Activated naive CD4-positive, alpha-beta T cell treated with Interleukin-2 at 50 U/mL for 16 hours (primary cell): ENCODE measurements around the gene R3HDM2.

ENCODE experiments used
- DNase-seq: peaks from one replicate; pipeline ENCODE4 v3.0.0-alpha.2; 2020

Gene R3HDM2

DNA sequence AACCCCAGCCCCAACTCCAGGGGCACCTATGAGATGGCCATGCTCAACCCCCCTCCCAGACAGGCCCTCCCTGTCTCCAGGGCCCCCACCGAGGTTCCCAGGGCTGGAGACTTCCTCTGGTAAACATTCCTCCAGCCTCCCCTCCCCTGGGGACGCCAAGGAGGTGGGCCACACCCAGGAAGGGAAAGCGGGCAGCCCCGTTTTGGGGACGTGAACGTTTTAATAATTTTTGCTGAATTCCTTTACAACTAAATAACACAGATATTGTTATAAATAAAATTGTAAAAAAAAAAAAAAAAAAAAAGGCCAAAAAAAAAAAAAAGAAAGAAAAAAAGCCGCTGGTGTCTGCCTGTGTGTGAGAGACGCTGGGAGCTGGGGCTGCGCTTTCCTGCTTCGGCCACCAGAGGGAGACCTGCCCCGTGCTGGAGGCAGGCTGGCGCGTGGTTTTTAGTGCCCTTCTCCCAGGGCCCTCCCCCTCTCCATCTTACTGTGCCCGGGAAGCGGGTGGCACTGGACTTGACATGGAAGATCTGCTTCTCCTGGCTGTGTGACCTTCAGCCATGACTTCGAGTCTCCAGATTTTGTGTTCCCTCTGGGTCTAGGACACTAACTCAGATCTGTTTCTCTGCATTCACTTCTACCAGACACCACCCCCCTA, 217.7 kb downstream of the R3HDM2 start:
- DNase-seq, result peak; percentile 86

DNA sequence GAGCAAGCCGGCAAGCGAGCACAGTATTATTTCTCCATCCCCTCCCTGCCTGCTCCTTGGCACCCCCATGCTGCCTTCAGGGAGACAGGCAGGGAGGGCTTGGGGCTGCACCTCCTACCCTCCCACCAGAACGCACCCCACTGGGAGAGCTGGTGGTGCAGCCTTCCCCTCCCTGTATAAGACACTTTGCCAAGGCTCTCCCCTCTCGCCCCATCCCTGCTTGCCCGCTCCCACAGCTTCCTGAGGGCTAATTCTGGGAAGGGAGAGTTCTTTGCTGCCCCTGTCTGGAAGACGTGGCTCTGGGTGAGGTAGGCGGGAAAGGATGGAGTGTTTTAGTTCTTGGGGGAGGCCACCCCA, 218.2 kb downstream of the R3HDM2 start:
- DNase-seq, result no peak

DNA sequence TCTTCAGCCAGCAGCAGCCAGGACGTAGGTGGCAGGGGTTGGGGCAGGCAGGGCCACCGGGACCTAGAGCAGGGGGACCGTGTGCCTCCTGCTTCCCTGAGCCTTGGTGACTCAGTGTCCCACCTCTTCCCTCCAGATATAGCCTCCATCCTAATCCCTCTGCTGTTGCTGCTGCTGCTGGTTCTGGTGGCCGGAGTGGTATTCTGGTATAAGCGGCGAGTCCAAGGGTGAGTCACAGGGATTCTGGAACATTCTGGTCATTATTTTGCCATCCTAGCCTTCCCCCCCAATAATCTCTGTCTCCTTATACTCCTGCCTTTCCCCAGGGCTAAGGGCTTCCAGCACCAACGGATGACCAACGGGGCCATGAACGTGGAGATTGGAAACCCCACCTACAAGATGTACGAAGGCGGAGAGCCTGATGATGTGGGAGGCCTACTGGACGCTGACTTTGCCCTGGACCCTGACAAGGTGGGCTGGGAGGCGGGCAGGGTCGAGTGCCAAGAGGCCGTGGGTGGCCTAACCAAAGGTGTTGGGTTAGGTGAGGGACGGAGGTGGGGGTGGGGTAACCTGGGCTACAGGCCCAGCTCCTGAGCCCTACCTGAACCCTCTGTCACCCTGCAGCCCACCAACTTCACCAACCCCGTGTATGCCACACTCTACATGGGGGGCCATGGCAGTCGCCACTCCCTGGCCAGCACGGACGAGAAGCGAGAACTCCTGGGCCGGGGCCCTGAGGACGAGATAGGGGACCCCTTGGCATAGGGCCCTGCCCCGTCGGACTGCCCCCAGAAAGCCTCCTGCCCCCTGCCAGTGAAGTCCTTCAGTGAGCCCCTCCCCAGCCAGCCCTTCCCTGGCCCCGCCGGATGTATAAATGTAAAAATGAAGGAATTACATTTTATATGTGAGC, 218.8 kb downstream of the R3HDM2 start:
- DNase-seq, result no peak

DNA sequence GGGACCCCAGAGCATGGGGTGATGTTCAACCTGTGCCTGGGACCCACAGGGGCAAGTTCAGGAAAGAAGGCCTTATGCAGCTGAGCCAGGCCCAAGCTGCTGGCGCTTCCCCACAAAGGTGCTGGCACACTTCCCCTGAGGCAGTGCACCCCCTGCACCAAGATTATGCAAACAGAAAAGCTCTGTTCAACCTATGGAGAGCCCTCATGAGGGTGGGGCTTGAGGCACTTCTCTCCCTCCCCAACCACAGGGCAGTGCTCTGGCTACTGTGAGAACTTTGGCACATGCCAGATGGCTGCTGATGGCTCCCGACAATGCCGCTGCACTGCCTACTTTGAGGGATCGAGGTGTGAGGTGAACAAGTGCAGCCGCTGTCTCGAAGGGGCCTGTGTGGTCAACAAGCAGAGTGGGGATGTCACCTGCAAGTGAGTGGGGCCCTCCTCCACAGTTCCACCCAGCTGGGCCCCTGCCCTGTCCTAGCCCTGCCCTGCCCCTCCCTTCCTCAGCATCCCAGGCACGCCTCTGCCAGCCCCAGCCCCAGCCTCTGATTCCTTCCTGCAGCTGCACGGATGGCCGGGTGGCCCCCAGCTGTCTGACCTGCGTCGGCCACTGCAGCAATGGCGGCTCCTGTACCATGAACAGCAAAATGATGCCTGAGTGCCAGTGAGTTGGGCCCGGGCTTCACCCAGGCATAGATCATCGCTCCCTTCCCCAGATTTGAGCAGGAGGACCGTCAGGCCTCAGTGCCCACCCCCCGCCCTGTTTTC, 219.7 kb downstream of the R3HDM2 start:
- no peak for DNase-seq

DNA sequence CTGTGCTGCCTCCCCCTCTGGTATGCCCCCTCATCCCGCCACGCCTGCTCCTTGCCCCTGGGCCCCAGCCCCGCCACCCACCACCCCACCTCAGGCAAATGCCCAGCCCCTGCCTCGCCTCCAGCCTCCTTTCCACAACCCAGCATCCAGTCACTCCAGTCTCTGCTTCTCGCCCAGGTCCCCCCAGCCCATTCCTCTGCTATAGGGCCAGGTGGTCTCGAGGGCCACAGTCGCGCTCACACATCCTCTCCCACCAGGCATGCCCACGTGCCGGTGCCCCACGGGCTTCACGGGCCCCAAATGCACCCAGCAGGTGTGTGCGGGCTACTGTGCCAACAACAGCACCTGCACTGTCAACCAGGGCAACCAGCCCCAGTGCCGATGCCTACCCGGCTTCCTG, 220.4 kb downstream of the R3HDM2 start:
- DNase-seq, result no peak

DNA sequence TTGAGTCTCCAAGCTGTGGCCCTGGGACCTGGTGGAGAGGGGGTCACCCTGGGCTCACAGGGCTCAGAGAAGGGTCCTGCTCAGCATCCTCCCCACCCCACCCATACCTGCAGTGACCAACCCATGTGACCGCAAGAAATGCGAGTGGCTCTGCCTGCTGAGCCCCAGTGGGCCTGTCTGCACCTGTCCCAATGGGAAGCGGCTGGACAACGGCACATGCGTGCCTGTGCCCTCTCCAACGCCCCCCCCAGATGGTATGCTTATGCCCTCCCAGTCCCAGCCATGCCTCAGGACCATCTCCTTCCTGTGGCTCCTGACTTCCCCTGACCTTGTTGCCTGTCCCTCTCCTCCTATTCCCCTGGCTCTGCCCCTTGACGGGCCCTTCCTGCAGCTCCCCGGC, 220.9 kb downstream of the R3HDM2 start:
- DNase-seq, result no peak

DNA sequence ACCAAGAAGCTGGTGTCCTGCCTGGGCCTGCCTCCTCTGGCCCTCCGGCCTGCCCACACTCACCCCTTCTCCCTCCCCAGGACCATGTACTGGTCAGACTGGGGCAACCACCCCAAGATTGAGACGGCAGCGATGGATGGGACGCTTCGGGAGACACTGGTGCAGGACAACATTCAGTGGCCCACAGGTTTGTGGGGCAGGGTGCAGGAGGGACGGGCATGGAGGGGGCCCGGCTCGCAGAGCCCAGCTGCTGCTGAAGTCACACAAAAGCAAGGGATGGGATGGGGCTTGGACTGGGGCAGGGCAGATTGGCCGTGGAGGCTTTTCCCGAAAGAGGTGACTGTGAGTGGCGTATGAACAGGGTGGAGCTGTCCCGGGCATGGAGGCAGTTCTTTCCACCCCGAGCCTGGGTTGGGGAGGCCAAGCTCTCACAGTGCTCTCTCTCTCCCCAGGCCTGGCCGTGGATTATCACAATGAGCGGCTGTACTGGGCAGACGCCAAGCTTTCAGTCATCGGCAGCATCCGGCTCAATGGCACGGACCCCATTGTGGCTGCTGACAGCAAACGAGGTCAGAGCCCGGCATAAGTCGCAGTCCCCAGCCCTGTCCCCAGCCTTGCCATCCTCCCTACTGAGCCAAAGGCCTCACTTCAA, 222.1 kb downstream of the R3HDM2 start:
- no peak for DNase-seq

DNA sequence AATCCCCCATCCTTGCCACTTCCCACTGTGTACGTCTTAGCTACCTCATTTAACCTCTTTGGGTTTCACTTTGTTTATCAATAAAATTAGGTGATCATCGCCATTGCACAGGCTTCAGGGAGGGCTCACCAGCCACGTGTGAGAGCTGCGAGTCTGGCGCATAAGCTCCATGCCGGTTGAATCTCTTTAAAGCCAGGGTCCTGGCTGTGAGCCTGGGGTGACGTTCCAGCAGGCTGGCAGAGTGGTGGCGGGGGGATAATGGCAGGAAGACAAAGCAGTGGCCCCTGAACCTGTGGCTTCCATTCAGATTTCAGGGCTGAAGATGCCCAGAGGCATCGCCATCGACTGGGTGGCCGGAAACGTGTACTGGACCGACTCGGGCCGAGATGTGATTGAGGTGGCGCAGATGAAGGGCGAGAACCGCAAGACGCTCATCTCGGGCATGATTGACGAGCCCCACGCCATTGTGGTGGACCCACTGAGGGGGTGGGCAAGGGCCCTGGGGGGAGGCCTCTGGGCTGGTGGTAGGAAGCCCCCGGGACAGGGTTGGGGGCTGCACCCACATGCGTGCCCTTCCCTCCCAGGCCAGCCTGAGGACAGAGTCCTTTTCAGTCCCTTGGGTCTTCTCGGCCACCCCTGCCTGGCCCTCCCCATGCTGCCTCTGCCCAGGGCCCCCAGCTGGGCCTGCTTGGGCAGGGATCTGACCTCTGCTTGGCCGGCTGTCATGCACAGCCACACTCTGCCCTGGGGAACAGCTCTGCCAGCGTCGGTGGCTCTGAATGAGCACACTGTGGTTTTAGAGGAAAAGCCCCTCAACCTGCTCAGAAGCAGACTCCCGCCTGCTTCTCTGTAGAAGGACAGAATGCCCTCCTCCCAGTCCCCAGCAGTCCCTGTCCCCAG, 222.9 kb downstream of the R3HDM2 start:
- no peak for DNase-seq

DNA sequence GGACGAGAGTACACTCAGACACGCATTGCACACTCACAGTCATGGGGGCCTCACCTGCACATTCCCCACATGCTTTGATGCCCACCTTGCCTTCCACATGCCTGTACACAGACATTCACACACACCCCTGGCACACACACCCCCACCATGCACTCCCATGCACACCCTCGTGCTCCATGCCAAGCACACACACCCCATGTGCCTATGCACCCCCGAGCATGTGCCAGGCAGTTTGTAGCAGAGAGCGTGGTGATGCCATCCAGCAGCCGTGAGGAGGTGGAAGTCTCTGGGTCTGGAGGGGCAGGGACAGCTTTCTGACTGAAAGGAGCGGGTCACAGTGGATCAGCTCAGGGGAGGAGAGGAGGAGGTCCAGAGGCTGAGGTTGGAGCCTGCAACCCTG, 224.9 kb downstream of the R3HDM2 start:
- DNase-seq, result no peak

DNA sequence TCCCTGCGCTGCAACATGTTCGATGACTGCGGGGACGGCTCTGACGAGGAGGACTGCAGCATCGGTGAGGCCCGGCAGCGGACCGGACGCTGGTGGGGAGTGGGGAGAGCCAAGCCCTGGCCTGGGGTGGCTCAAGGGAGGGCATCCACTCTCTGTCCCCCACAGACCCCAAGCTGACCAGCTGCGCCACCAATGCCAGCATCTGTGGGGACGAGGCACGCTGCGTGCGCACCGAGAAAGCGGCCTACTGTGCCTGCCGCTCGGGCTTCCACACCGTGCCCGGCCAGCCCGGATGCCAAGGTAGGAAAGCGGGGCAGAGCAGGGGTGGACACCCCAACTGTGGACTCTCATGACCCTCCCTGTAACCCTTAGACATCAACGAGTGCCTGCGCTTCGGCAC, 225.7 kb downstream of the R3HDM2 start:
- no peak for DNase-seq

DNA sequence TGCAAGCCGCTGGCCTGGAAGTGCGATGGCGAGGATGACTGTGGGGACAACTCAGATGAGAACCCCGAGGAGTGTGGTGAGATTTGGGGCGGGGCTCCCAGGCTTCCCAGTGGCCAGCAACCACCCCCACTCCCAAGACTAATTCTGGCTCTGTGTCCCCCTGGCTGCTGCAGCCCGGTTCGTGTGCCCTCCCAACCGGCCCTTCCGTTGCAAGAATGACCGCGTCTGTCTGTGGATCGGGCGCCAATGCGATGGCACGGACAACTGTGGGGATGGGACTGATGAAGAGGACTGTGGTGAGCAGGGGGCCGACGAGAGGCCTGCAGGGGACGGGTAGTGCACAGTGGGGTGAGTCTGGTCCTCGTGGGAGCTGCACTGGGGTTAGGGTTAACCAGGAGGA, 226.4 kb downstream of the R3HDM2 start:
- DNase-seq, result no peak

DNA sequence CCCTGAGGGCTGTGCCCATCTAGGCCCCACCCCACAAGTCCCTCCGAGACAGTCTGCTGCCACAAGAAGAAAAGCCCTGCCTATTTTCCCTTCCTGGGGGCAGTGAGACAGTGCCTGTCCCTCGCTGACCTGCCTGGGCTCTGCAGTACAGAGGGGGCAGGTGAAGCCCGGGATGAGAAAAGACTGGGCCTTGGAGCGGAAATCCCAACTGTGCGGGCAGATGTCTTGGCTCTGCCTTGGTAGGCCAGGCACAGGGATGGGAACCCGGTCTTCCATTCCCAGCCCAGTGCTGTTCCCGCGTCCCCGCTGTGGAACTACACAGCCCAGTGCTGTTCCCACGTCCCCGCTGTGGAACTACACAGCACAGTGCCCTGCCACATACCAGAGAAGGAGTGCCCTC, 227.1 kb downstream of the R3HDM2 start:
- no peak for DNase-seq
